Neuronal stem cell (in vitro differentiated cells): Measurements from ENCODE around the gene ZNF799.

Source experiments
- DNase-seq: peaks from one replicate; pipeline ENCODE4 v3.0.0-alpha.2; 2013; ENCODE audit warnings: low spot score
- H2AFZ ChIP-seq: one replicate; pipeline ENCODE4 v1.6.1; 2013; ENCODE audit warnings: mild to moderate bottlenecking, low read length, inconsistent platforms
- H2AK5ac ChIP-seq: 2 replicates; pipeline ENCODE4 v1.6.1; 2013; ENCODE audit warnings: low read depth, mild to moderate bottlenecking, inconsistent platforms, low read length, moderate library complexity, mixed read lengths
- H2BK120ac ChIP-seq: 2 replicates; pipeline ENCODE4 v1.6.1; 2013; ENCODE audit warnings: low read depth, mild to moderate bottlenecking, inconsistent platforms, low read length, moderate library complexity, mixed read lengths
- H2BK12ac ChIP-seq: one replicate; pipeline ENCODE4 v1.6.1; 2013; ENCODE audit warnings: low read length, inconsistent platforms
- H2BK15ac ChIP-seq: 2 replicates; pipeline ENCODE4 v1.6.1; 2013; ENCODE audit warnings: mild to moderate bottlenecking, low read length, inconsistent platforms, mixed read lengths
- H2BK5ac ChIP-seq: one replicate; pipeline ENCODE4 v1.6.1; 2013; ENCODE audit warnings: inconsistent platforms, mild to moderate bottlenecking, low read length, moderate library complexity
- H3K14ac ChIP-seq: one replicate; pipeline ENCODE4 v1.6.1; 2013; ENCODE audit warnings: low read length, inconsistent platforms
- H3K18ac ChIP-seq: 2 replicates; pipeline ENCODE4 v1.6.1; 2013; ENCODE audit warnings: low read length, inconsistent platforms
- H3K23ac ChIP-seq: 2 replicates; pipeline ENCODE4 v1.6.1; 2013; ENCODE audit warnings: low read depth, mild to moderate bottlenecking, mixed read lengths, low read length, inconsistent platforms; ENCODE audit not compliant: poor library complexity
- H3K27ac ChIP-seq: replicated peaks from 3 replicates; pipeline ENCODE4 v1.5.1; 2013; ENCODE audit warnings: low read length, inconsistent platforms
- H3K27me3 ChIP-seq, 3 experiments: 2 replicates each; pipeline ENCODE4 v1.6.1; 2013; ENCODE audit warnings: low read length in 3 of 3, mild to moderate bottlenecking in 2 of 3, inconsistent platforms in 1 of 3, low read depth in 1 of 3, mixed read lengths in 1 of 3, moderate library complexity in 1 of 3; ENCODE audit not compliant: control insufficient read depth in 3 of 3, insufficient read depth in 3 of 3
- H3K36me3 ChIP-seq, 2 donors: replicated peaks in 1 of 2; 2 replicates each; pipeline ENCODE4 v1.6.1; 2013; ENCODE audit warnings: low read length in 2 of 2; ENCODE audit not compliant: control insufficient read depth in 2 of 2, insufficient read depth in 2 of 2
- H3K4ac ChIP-seq: 2 replicates; pipeline ENCODE4 v1.6.1; 2013; ENCODE audit warnings: inconsistent platforms, mild to moderate bottlenecking, low read length, moderate library complexity
- H3K4me1 ChIP-seq, 2 donors: 1 replicate in 1 of 2; 2 replicates in 1 of 2; pipeline ENCODE4 v1.6.1; 2013; ENCODE audit warnings: low read length in 2 of 2, low read depth in 1 of 2; ENCODE audit not compliant: control insufficient read depth in 2 of 2, insufficient read depth in 1 of 2
- H3K4me2 ChIP-seq: one replicate; pipeline ENCODE4 v1.6.1; 2013; ENCODE audit warnings: mild to moderate bottlenecking, low read length, inconsistent platforms; ENCODE audit not compliant: insufficient read depth, poor library complexity, severe bottlenecking
- H3K4me3 ChIP-seq, 2 donors: 2 replicates each; pipeline ENCODE4 v1.5.1; 2013; ENCODE audit warnings: low read length in 2 of 2, mild to moderate bottlenecking in 2 of 2, inconsistent platforms in 1 of 2, moderate library complexity in 1 of 2
- H3K79me1 ChIP-seq: one replicate; pipeline ENCODE4 v1.6.1; 2013; ENCODE audit warnings: low read depth, mild to moderate bottlenecking, inconsistent platforms, low read length, moderate library complexity
- H3K9ac ChIP-seq: one replicate; pipeline ENCODE4 v1.6.1; 2013; ENCODE audit warnings: mild to moderate bottlenecking, low read depth, low read length, inconsistent platforms; ENCODE audit not compliant: poor library complexity
- H3K9me3 ChIP-seq, 2 donors: replicated peaks in 1 of 2; 2 replicates each; pipeline versions ENCODE3 to v1.6.1; 2013; ENCODE audit warnings: low read length in 2 of 2, mild to moderate bottlenecking in 2 of 2, inconsistent platforms in 1 of 2, low read depth in 1 of 2, mixed read lengths in 1 of 2, moderate library complexity in 1 of 2; ENCODE audit not compliant: control insufficient read depth in 2 of 2, insufficient read depth in 1 of 2
- H4K8ac ChIP-seq: one replicate; pipeline ENCODE4 v1.6.1; 2013; ENCODE audit warnings: low read depth, mild to moderate bottlenecking, inconsistent platforms, low read length, moderate library complexity
- H4K91ac ChIP-seq: one replicate; pipeline ENCODE4 v1.6.1; 2013; ENCODE audit warnings: low read length, low read depth, mild to moderate bottlenecking, inconsistent platforms; ENCODE audit not compliant: poor library complexity
- WGBS, 2 donors: extraction: QIAGEN DNeasy Blood & Tissue Kit; methylation state at CpG; one replicate each; pipeline ENCODE4 v1.1.7; 2013; ENCODE audit warnings: missing lambda C conversion rate in 2 of 2, mixed read lengths in 1 of 2; ENCODE audit not compliant: insufficient read length in 2 of 2, insufficient replicate concordance in 1 of 2; ENCODE audit errors: extremely low coverage in 2 of 2; 5-methylcytosine and 5-hydroxymethylcytosine counted together

Gene ZNF799

GRCh38 chr19:12353375-12353774 lies 47.7 kb downstream of the ZNF799 start:
- Histone ChIP-seq H4K8ac (no peak overlapping the region), H3K9me3 (peaks cover 18 to 84% of the 10 kb centered on the region in 2 donors), H2AK5ac (no peak overlapping the region), H3K9ac (no peak overlapping the region), H3K14ac (no peak overlapping the region), H3K36me3 (peaks cover 12 to 58% of the 10 kb centered on the region in 2 donors), H3K23ac (no peak overlapping the region), H2AFZ (no peak overlapping the region), H3K4ac (no peak overlapping the region), H3K4me1 (no peaks in the 10 kb centered on the region), H3K4me2 (no peak overlapping the region), H2BK15ac (no peak overlapping the region), H3K27me3 (no peaks in the 10 kb centered on the region), H3K4me3 (no peak overlapping the region), H3K79me1 (no peaks in the 10 kb centered on the region), H2BK120ac (no peak overlapping the region), H2BK12ac (no peak overlapping the region), H2BK5ac (no peak overlapping the region), H3K27ac (no peak overlapping the region), H3K18ac (no peak overlapping the region), H4K91ac (no peak overlapping the region)
- WGBS, 2 donors, result no CpG with 5 or more reads among the region's 4 CpGs
- no peak for DNase-seq

- no peak overlapping the region for H2AK5ac ChIP-seq
- H2BK15ac ChIP-seq, result no peak overlapping the region
- H3K4me1 ChIP-seq, result no peaks in the 10 kb centered on the region
- no peak overlapping the region for H3K23ac ChIP-seq
- H3K79me1 ChIP-seq, result no peaks in the 10 kb centered on the region
- peaks cover 12 to 73% of the 10 kb centered on the region in 2 donors for H3K36me3 ChIP-seq
- H3K4me2 ChIP-seq, result no peak overlapping the region
- no peak overlapping the region for H3K18ac ChIP-seq
- no peak overlapping the region for H4K8ac ChIP-seq
- no peak overlapping the region for H3K4ac ChIP-seq
- no peak for DNase-seq
- H2AFZ ChIP-seq, result no peak overlapping the region
- no peaks in the 10 kb centered on the region for H3K27me3 ChIP-seq
- no peak overlapping the region for H3K9ac ChIP-seq
- H2BK5ac ChIP-seq, result no peak overlapping the region
- no peak overlapping the region for H2BK12ac ChIP-seq
- no peak overlapping the region for H3K14ac ChIP-seq
- no peak overlapping the region for H2BK120ac ChIP-seq
- H3K27ac ChIP-seq, result no peak overlapping the region
- peaks cover 16 to 92% of the 10 kb centered on the region in 2 donors for H3K9me3 ChIP-seq
- no peak overlapping the region for H3K4me3 ChIP-seq
- H4K91ac ChIP-seq, result no peak overlapping the region
- WGBS, 2 donors, result no CpG with 5 or more reads among the region's 5 CpGs
These were observed 50.2 kb downstream of the ZNF799 start for GRCh38 chr19:12350890-12351197.

DNA sequence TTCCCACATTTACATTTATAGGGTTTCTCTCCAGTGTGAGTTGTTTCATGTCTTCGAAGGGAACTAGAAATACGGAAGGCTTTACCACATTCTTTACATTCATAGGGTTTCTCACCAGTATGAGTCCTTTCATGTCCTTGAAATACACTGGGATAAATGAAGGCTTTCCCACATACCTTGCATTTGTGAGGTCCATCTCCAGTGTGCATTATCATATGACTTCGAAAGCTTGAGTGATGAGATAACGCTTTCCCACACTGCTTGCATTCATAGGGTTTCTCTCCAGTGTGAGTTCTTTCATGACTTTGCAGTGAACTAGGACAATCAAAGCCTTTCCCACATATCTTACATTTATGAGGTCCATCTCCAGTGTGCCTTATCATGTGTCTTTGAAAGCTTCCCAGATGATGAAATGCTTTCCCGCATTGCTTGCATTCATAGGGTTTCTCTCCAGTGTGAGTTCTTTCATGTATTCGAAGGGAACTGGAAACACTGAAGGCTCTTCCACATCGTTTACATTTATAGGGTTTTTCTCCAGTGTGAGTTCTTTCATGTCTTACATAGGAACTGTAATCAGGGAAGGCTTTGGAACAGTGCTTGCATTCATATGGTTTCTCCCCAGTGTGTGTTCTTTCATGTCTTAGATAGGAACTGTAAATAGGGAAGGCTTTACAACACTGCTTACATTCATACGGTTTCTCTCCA lies 50.7 kb downstream of the ZNF799 start:
- H3K36me3 ChIP-seq, result peaks cover 12 to 76% of the 10 kb centered on the region in 2 donors

GRCh38 chr19:12346896-12347295 lies 54.2 kb downstream of the ZNF799 start:
- no peak overlapping the region for H2BK12ac ChIP-seq
- H3K9me3 ChIP-seq, result peaks cover 16 to 93% of the 10 kb centered on the region in 2 donors
- peaks cover 12 to 55% of the 10 kb centered on the region in 2 donors for H3K36me3 ChIP-seq
- no peak overlapping the region for H3K4me2 ChIP-seq
- H4K8ac ChIP-seq, result no peak overlapping the region
- no peaks in the 10 kb centered on the region for H3K79me1 ChIP-seq
- WGBS, 2 donors, result no CpG with 5 or more reads among the region's 2 CpGs
- no peak overlapping the region for H2AK5ac ChIP-seq
- H2BK120ac ChIP-seq, result no peak overlapping the region
- no peak overlapping the region for H3K4ac ChIP-seq
- no peak overlapping the region for H3K9ac ChIP-seq
- H3K27ac ChIP-seq, result no peak overlapping the region
- H2BK15ac ChIP-seq, result no peak overlapping the region
- no peak overlapping the region for H3K4me3 ChIP-seq
- H3K4me1 ChIP-seq, result no peaks in the 10 kb centered on the region
- no peak overlapping the region for H4K91ac ChIP-seq
- H2AFZ ChIP-seq, result no peak overlapping the region
- H2BK5ac ChIP-seq, result no peak overlapping the region
- H3K18ac ChIP-seq, result no peak overlapping the region
- no peak for DNase-seq
- H3K23ac ChIP-seq, result no peak overlapping the region
- no peaks in the 10 kb centered on the region for H3K27me3 ChIP-seq
- no peak overlapping the region for H3K14ac ChIP-seq

More for the DNA sequence above, 50.7 kb downstream of the ZNF799 start:
- no peak overlapping the region for H2AK5ac ChIP-seq
- no peaks in the 10 kb centered on the region for H3K4me1 ChIP-seq
- no peak for DNase-seq
- H3K9me3 ChIP-seq, result peaks cover 14 to 94% of the 10 kb centered on the region in 2 donors
- H2BK15ac ChIP-seq, result no peak overlapping the region
- H4K8ac ChIP-seq, result no peak overlapping the region
- H2BK120ac ChIP-seq, result no peak overlapping the region
- H2BK5ac ChIP-seq, result no peak overlapping the region
- no peak overlapping the region for H2BK12ac ChIP-seq
- no peak overlapping the region for H3K14ac ChIP-seq
- no peak overlapping the region for H3K18ac ChIP-seq
- H3K4me2 ChIP-seq, result no peak overlapping the region
- H4K91ac ChIP-seq, result no peak overlapping the region
- WGBS, 2 donors, result no CpG with 5 or more reads among the region's 8 CpGs
- no peaks in the 10 kb centered on the region for H3K27me3 ChIP-seq
- H3K4ac ChIP-seq, result no peak overlapping the region
- H3K4me3 ChIP-seq, result no peak overlapping the region
- H3K27ac ChIP-seq, result no peak overlapping the region
- H3K23ac ChIP-seq, result no peak overlapping the region
- no peak overlapping the region for H3K9ac ChIP-seq
- no peaks in the 10 kb centered on the region for H3K79me1 ChIP-seq
- H2AFZ ChIP-seq, result no peak overlapping the region
